Measurements from ENCODE around the gene SMIM10L2A. TPM values are rescaled to one million over a fixed set of nuclear protein-coding genes. Genes with fewer than 3 reads are reported as not detected.
"Not testable (repeated sequence)": the region's sequence is repeated elsewhere in the genome, so short reads cannot be mapped to it uniquely, and the experiment has no call there.

The SMIM10L2A gene
- total and polyA plus RNA-seq, 8 donors: 1.3 to 2.3 (median 1.5) TPM

DNA sequence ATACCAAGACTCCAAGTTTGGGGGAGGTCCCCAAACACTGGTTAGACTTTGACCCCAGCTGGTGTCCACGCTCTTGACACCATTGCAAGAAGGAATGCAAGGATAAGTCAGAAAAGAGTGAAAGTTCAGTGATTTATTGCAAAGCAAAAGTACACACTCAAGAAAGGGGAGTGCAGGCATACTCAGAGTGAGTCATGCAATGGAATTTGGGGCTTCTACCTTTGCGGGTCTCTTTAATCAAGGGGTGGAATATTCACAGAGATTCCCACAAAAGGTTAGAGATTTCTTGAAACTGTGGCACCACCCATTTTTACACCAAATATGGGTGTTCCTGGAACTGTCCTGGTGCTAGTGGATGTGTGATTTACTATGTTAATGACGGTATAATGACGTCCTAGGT, 5.2 kb upstream of the SMIM10L2A start:
- 60 to 73% methylated on average over 4 of the region's 4 CpGs for WGBS, 2 donors
- FAIRE-seq (no peak), ATAC-seq (no peak), DNase-seq (no peak)
- TF ChIP-seq, protein P1, sequence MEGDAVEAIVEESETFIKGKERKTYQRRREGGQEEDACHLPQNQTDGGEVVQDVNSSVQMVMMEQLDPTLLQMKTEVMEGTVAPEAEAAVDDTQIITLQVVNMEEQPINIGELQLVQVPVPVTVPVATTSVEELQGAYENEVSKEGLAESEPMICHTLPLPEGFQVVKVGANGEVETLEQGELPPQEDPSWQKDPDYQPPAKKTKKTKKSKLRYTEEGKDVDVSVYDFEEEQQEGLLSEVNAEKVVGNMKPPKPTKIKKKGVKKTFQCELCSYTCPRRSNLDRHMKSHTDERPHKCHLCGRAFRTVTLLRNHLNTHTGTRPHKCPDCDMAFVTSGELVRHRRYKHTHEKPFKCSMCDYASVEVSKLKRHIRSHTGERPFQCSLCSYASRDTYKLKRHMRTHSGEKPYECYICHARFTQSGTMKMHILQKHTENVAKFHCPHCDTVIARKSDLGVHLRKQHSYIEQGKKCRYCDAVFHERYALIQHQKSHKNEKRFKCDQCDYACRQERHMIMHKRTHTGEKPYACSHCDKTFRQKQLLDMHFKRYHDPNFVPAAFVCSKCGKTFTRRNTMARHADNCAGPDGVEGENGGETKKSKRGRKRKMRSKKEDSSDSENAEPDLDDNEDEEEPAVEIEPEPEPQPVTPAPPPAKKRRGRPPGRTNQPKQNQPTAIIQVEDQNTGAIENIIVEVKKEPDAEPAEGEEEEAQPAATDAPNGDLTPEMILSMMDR (IDR thresholded peaks at IDR 0.05): no peak
- no peaks in the 10 kb centered on the region for H3K36me3 ChIP-seq
- intact Hi-C loops (cut with DNase I): no loop called here
- H3K27me3 ChIP-seq: peaks cover 0 to 3% (median 0%) of the 10 kb centered on the region in 4 donors
- no peak overlapping the region for H3K27ac ChIP-seq
- H3K4me1 ChIP-seq: no peaks in the 10 kb centered on the region
- no peaks in the 10 kb centered on the region for H3K9me3 ChIP-seq
- H3K4me3 ChIP-seq: no peak overlapping the region

GRCh38 chrX:135420831-135421230, 913 bp upstream of the SMIM10L2A start:
- Histone ChIP-seq H3K36me3 (no peaks in the 10 kb centered on the region), H3K9me3 (no peaks in the 10 kb centered on the region), H3K27ac (no peak overlapping the region), H3K4me1 (no peaks in the 10 kb centered on the region), H3K27me3 (no peaks in the 10 kb centered on the region), H3K4me3 (no peak overlapping the region)
- intact Hi-C loops (cut with DNase I): no loop called here
- 87 to 94% methylated on average over 12 of the region's 12 CpGs for WGBS, 2 donors
- FAIRE-seq (no peak), DNase-seq (no peak), ATAC-seq (no peak)
- TF ChIP-seq, protein P1 (IDR thresholded peaks at IDR 0.05): no peak

- Histone ChIP-seq H3K4me1 (no peaks in the 10 kb centered on the region), H3K36me3 (no peaks in the 10 kb centered on the region), H3K27ac (peak overlapping the region in 1 of 4 donors; percentile 30), H3K9me3 (no peaks in the 10 kb centered on the region), H3K27me3 (no peaks in the 10 kb centered on the region), H3K4me3 (peak overlapping the region in 3 of 4 donors; percentile 42 to 54 (median 49))
- TF ChIP-seq, protein P1 (IDR thresholded peaks at IDR 0.05): no peak
- WGBS, 2 donors: 0 to 19% methylated on average over 26 to 29 of the region's 29 CpGs
- FAIRE-seq (no peak), ATAC-seq (peak; percentile 94 to 97 (median 96)), DNase-seq (peak; percentile 89 to 95 (median 90))
- intact Hi-C loops (cut with DNase I): no loop called here
Measured at GRCh38 chrX:135421537-135421931, 210 bp upstream of the SMIM10L2A start.

- H3K27ac ChIP-seq; ATAC-seq; H3K4me1 ChIP-seq; FAIRE-seq; H3K9me3 ChIP-seq; intact Hi-C loops (cut with DNase I); H3K36me3 ChIP-seq; DNase-seq; H3K27me3 ChIP-seq: not testable (repeated sequence)
- H3K4me3 ChIP-seq: peak overlapping the region; percentile 20 to 54 (median 46)
- WGBS, 2 donors: 16 to 57% methylated on average over 7 to 9 of the region's 10 CpGs
Measured at GRCh38 chrX:135422810-135423168, 1.0 kb downstream of the SMIM10L2A start.

DNA sequence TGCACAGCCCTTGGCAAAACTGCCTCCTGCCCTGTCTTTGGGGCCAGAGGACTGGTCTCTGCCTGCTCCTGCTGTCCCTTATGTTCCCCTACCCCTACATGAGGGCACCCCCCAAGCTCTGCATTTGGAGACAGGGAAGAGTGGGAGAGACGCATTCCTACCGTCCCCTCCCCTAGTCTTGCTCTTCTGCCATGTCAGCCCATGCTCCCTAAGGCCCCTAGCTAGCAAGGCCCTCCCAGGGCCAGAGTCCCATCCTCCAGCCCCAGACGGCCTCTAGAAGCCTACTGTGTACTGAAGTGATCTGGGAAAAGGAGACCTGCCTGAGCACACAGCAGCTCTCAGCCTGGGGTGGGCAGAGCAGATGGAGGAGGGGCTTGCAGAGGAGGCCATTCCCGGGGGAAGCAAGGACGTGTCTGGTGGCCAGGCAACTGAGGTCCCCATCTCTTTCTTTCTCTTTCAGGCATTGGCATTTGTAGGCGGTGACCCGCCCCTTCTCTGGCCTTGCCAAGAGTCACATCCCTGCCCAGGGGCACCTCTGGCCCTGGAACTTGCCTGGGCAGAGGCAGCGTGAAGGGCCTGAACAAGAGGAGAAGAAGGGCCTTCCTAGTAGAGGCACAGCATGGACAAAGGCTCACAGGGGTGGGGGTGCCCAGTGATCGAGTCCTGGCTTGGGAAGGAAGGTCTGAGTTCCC, 1.6 kb downstream of the SMIM10L2A start:
- WGBS, 2 donors: 47 to 50% methylated on average over 8 to 9 of the region's 9 CpGs
- H3K9me3 ChIP-seq; H3K36me3 ChIP-seq; ATAC-seq; intact Hi-C loops (cut with DNase I); H3K27me3 ChIP-seq; FAIRE-seq; H3K4me1 ChIP-seq; H3K27ac ChIP-seq: not testable (repeated sequence)
- H3K4me3 ChIP-seq: peak overlapping the region in 2 of 4 donors; percentile 49 to 54
- peak in 2 of 6 donors; percentile 46 to 49 for DNase-seq

DNA sequence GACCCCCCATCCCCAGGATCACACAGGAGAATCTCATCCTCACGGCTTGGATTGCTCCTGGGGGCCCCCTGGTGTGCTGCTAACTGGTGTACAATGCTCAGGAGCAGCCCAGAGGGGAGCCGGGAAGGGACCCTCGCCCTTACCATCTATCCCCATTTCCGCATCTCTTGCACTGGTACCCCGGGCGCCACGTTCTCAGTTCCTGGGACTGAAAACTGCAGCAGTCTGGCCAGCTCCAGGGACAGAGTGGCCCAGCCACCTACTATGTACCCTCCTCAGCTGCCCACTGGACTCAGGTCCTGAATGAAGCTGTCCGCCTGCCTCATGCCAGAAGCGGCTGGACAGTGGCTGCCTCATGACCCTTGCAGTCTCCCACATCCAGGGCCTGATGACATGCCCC, 2.7 kb downstream of the SMIM10L2A start:
- H3K4me3 ChIP-seq: no peak overlapping the region
- peak in 1 of 6 donors; percentile 46 for DNase-seq
- intact Hi-C loops (cut with DNase I): no loop called here
- no peak overlapping the region for H3K27ac ChIP-seq
- no peak for ATAC-seq
- WGBS, 2 donors: 89 to 95% methylated on average over 9 of the region's 9 CpGs
- no peaks in the 10 kb centered on the region for H3K4me1 ChIP-seq
- TF ChIP-seq, protein P1 (IDR thresholded peaks at IDR 0.05): no peak
- FAIRE-seq: no peak
- no peaks in the 10 kb centered on the region for H3K27me3 ChIP-seq
- no peaks in the 10 kb centered on the region for H3K36me3 ChIP-seq
- H3K9me3 ChIP-seq: no peaks in the 10 kb centered on the region
